GM19043 (cell line): ENCODE measurements around the gene CLTRN.

ENCODE experiments used
- ATAC-seq: cut with Tn5 transposase; IDR thresholded peaks from one replicate; pipeline ENCODE4 v1.9.1; 2021; ENCODE audit warnings: low read depth; ENCODE audit not compliant: unreplicated experiment

The CLTRN gene

GRCh38 chrX:15579778-15580747 is 84.5 kb downstream of the CLTRN start:
- no peak for ATAC-seq
